H9 (cell line): Measurements from ENCODE around the gene CDHR2. TPM values are rescaled to one million over a fixed set of nuclear protein-coding genes. Genes with fewer than 3 reads are reported as not detected.

ENCODE experiments used
- DNase-seq: peaks from one replicate; pipeline ENCODE4 v3.0.0-alpha.2; 2017
- H2AFZ ChIP-seq: one replicate; pipeline ENCODE4 v1.6.1; 2013; ENCODE audit warnings: mild to moderate bottlenecking, low read length, control low read depth, moderate library complexity
- H2AK5ac ChIP-seq: 2 replicates; pipeline ENCODE4 v1.6.1; 2013; ENCODE audit warnings: low read length, control low read depth, mixed read lengths; ENCODE audit not compliant: insufficient read length
- H2BK120ac ChIP-seq: one replicate; pipeline ENCODE4 v1.6.1; 2013; ENCODE audit warnings: low read depth, mild to moderate bottlenecking, low read length, control low read depth, inconsistent platforms; ENCODE audit not compliant: poor library complexity, severe bottlenecking
- H2BK12ac ChIP-seq: 2 replicates; pipeline ENCODE4 v1.6.1; 2013; ENCODE audit warnings: low read length, control low read depth, mixed read lengths, low read depth; ENCODE audit not compliant: insufficient read length
- H2BK15ac ChIP-seq: 2 replicates; pipeline ENCODE4 v1.6.1; 2013; ENCODE audit warnings: low read depth, low read length, control low read depth
- H2BK20ac ChIP-seq: one replicate; pipeline ENCODE4 v1.6.1; 2013; ENCODE audit warnings: low read depth, mild to moderate bottlenecking, low read length, control low read depth, inconsistent platforms; ENCODE audit not compliant: poor library complexity, severe bottlenecking
- H2BK5ac ChIP-seq: 2 replicates; pipeline ENCODE4 v1.6.1; 2013; ENCODE audit warnings: low read length, control low read depth, mixed read lengths; ENCODE audit not compliant: insufficient read length
- H3K14ac ChIP-seq: 2 replicates; pipeline ENCODE4 v1.6.1; 2013; ENCODE audit warnings: low read length, control low read depth; ENCODE audit not compliant: insufficient read depth
- H3K18ac ChIP-seq: 2 replicates; pipeline ENCODE4 v1.6.1; 2013; ENCODE audit warnings: low read depth, mild to moderate bottlenecking, mixed read lengths, low read length, control low read depth; ENCODE audit not compliant: insufficient read length
- H3K23ac ChIP-seq: 2 replicates; pipeline ENCODE4 v1.6.1; 2013; ENCODE audit warnings: low read length, control low read depth, mixed read lengths, low read depth; ENCODE audit not compliant: insufficient read length
- H3K23me2 ChIP-seq: 2 replicates; pipeline ENCODE4 v1.6.1; 2013; ENCODE audit warnings: low read depth, mild to moderate bottlenecking, mixed read lengths, low read length, control low read depth; ENCODE audit not compliant: insufficient read length, poor library complexity, severe bottlenecking
- H3K27ac ChIP-seq: 2 replicates; pipeline ENCODE4 v1.5.1; 2013; ENCODE audit warnings: low read length, control low read depth, mixed read lengths, low read depth; ENCODE audit not compliant: insufficient read length
- H3K27me3 ChIP-seq: 2 replicates; pipeline ENCODE4 v1.6.1; 2013; ENCODE audit warnings: low read length, control low read depth, inconsistent platforms; ENCODE audit not compliant: insufficient read depth
- H3K4ac ChIP-seq: 2 replicates; pipeline ENCODE4 v1.6.1; 2013; ENCODE audit warnings: low read depth, mild to moderate bottlenecking, control low read depth, inconsistent platforms, low read length, moderate library complexity
- H3K4me1 ChIP-seq: 2 replicates; pipeline ENCODE4 v1.6.1; 2013; ENCODE audit warnings: low read length, control low read depth, inconsistent platforms; ENCODE audit not compliant: insufficient read depth
- H3K4me2 ChIP-seq: 2 replicates; pipeline ENCODE4 v1.6.1; 2013; ENCODE audit warnings: low read length, control low read depth, mixed read lengths; ENCODE audit not compliant: insufficient read length, insufficient read depth
- H3K56ac ChIP-seq: 2 replicates; pipeline ENCODE4 v1.6.1; 2013; ENCODE audit warnings: low read depth, mild to moderate bottlenecking, mixed read lengths, low read length, control low read depth; ENCODE audit not compliant: insufficient read length
- H3K79me1 ChIP-seq: 2 replicates; pipeline ENCODE4 v1.6.1; 2013; ENCODE audit warnings: low read depth, mild to moderate bottlenecking, moderate library complexity, low read length, control low read depth, inconsistent platforms; ENCODE audit not compliant: insufficient read depth, poor library complexity, severe bottlenecking
- H3K79me2 ChIP-seq: 2 replicates; pipeline ENCODE4 v1.6.1; 2013; ENCODE audit warnings: low read length, control low read depth, inconsistent platforms; ENCODE audit not compliant: insufficient read depth
- H3K9ac ChIP-seq: 2 replicates; pipeline ENCODE4 v1.6.1; 2013; ENCODE audit warnings: low read length, control low read depth, mixed read lengths; ENCODE audit not compliant: insufficient read length; ENCODE audit errors: extremely low read depth
- H3K9me3 ChIP-seq: one replicate; pipeline ENCODE4 v1.6.1; 2013; ENCODE audit warnings: low read depth, low read length, inconsistent platforms; ENCODE audit not compliant: control insufficient read depth
- H3T11ph ChIP-seq: one replicate; pipeline ENCODE4 v1.6.1; 2013; ENCODE audit warnings: mild to moderate bottlenecking, low read length, control low read depth, inconsistent platforms
- H4K20me1 ChIP-seq: one replicate; pipeline ENCODE4 v1.6.1; 2013; ENCODE audit not compliant: control insufficient read depth, insufficient read length, insufficient read depth
- H4K5ac ChIP-seq: 2 replicates; pipeline ENCODE4 v1.6.1; 2013; ENCODE audit warnings: low read depth, mild to moderate bottlenecking, mixed read lengths, low read length, control low read depth; ENCODE audit not compliant: insufficient read length
- H4K8ac ChIP-seq: replicated peaks from 2 replicates; pipeline ENCODE4 v1.6.1; 2013; ENCODE audit warnings: low read length, control low read depth, mixed read lengths, low read depth; ENCODE audit not compliant: insufficient read length
- H4K91ac ChIP-seq: 2 replicates; pipeline ENCODE4 v1.6.1; 2013; ENCODE audit warnings: low read depth, mild to moderate bottlenecking, moderate library complexity, mixed read lengths, low read length, control low read depth; ENCODE audit not compliant: insufficient read length
- H3K27ac Mint-ChIP-seq, 3 experiments: 2 replicates in 2 of 3; 3 replicates in 1 of 3; pipeline ENCODE4 v1.8.0; 2020 to 2021; ENCODE audit warnings: mixed read lengths in 3 of 3, mild to moderate bottlenecking in 1 of 3, moderate library complexity in 1 of 3
- H3K27me3 Mint-ChIP-seq: 2 replicates; pipeline ENCODE4 v1.8.0; 2021; ENCODE audit warnings: low read depth, mild to moderate bottlenecking, moderate library complexity, mixed read lengths
- H3K36me3 Mint-ChIP-seq, 3 experiments: 2 replicates in 2 of 3; 3 replicates in 1 of 3; pipeline ENCODE4 v1.8.0; 2020 to 2021; ENCODE audit warnings: low read depth in 3 of 3, mixed read lengths in 3 of 3; ENCODE audit not compliant: insufficient read depth in 1 of 3
- H3K4me1 Mint-ChIP-seq, 2 experiments: 2 replicates each; pipeline ENCODE4 v1.8.0; 2020; ENCODE audit warnings: mixed read lengths in 2 of 2
- H3K4me3 Mint-ChIP-seq, 2 experiments: 2 replicates in 1 of 2; 3 replicates in 1 of 2; pipeline ENCODE4 v1.8.0; 2020 to 2021; ENCODE audit warnings: mild to moderate bottlenecking in 2 of 2, mixed read lengths in 2 of 2, moderate library complexity in 1 of 2
- H3K9me3 Mint-ChIP-seq, 2 experiments: 2 replicates in 1 of 2; 3 replicates in 1 of 2; pipeline ENCODE4 v1.8.0; 2020; ENCODE audit warnings: mild to moderate bottlenecking in 2 of 2, mixed read lengths in 2 of 2, moderate library complexity in 1 of 2
- CTCF ChIP-seq: fragments of 200-600 bp; sonication (generic); conservative IDR thresholded peaks from 3 replicates; pipeline ENCODE4 v1.8.0; 2021; ENCODE audit warnings: antibody characterized with exemption, mild to moderate bottlenecking
- WGBS: extraction: QIAGEN DNeasy Blood & Tissue Kit; methylation state at CpG from one replicate; pipeline ENCODE4 v1.1.7; 2013; ENCODE audit warnings: missing lambda C conversion rate, low lambda C conversion rate, mixed read lengths; ENCODE audit not compliant: insufficient read length; ENCODE audit errors: extremely low coverage; 5-methylcytosine and 5-hydroxymethylcytosine counted together
- total RNA-seq: library from RNA; stranded (reverse); gene quantifications from 2 replicates; pipeline ENCODE4 v1.2.1, GENCODE V29; 2021

The CDHR2 gene
- total RNA-seq, 1 experiment from 2014 or later, result 0.90 TPM

GRCh38 chr5:176560364-176560763, 11.2 kb downstream of the CDHR2 start:
- Histone ChIP-seq H3K18ac (no peak overlapping the region), H2AFZ (no peak overlapping the region), H2BK20ac (no peak overlapping the region), H3K79me2 (no peaks in the 10 kb centered on the region), H3K14ac (no peak overlapping the region), H4K91ac (no peak overlapping the region), H2BK12ac (no peak overlapping the region), H4K20me1 (no peaks in the 10 kb centered on the region), H2AK5ac (no peak overlapping the region), H2BK15ac (no peak overlapping the region), H3K9ac (no peak overlapping the region), H2BK120ac (no peak overlapping the region), H3T11ph (no peak overlapping the region), H3K56ac (no peak overlapping the region), H3K23me2 (no peaks in the 10 kb centered on the region), H3K4ac (no peak overlapping the region), H3K79me1 (no peaks in the 10 kb centered on the region), H3K4me1 (no peaks in the 10 kb centered on the region), H3K27ac (no peak overlapping the region), H4K8ac (no peak overlapping the region), H3K9me3 (no peaks in the 10 kb centered on the region), H2BK5ac (no peak overlapping the region), H3K27me3 (no peaks in the 10 kb centered on the region), H4K5ac (no peak overlapping the region), H3K23ac (no peak overlapping the region), H3K4me2 (no peak overlapping the region)
- Mint-ChIP-seq H3K9me3 (peaks cover 0 to 4% of the 10 kb centered on the region in 2 experiments; a peak in 3 of 5 replicates), H3K36me3 (no peaks in the 10 kb centered on the region; a peak in 1 of 7 replicates), H3K4me1 (peaks cover 17 to 18% of the 10 kb centered on the region in 2 experiments), H3K27me3 (peaks cover 2% of the 10 kb centered on the region; the same call in 1 of the 2 replicates), H3K27ac (no peak overlapping the region), H3K4me3 (no peak overlapping the region)
- no CpG with 5 or more reads among the region's 8 CpGs for WGBS
- TF ChIP-seq CTCF, result no peak
- DNase-seq, result no peak
